ENCODE results near the gene BLACAT1. TPM values are rescaled to one million over a fixed set of nuclear protein-coding genes. Genes with fewer than 3 reads are reported as not detected.

BLACAT1 gene
- total and polyA plus RNA-seq, 2 of the 13 experiments (the other 11 are each of a cell fraction or from before 2014, with no cell fraction given) = 1.2 to 2.8 TPM

DNA sequence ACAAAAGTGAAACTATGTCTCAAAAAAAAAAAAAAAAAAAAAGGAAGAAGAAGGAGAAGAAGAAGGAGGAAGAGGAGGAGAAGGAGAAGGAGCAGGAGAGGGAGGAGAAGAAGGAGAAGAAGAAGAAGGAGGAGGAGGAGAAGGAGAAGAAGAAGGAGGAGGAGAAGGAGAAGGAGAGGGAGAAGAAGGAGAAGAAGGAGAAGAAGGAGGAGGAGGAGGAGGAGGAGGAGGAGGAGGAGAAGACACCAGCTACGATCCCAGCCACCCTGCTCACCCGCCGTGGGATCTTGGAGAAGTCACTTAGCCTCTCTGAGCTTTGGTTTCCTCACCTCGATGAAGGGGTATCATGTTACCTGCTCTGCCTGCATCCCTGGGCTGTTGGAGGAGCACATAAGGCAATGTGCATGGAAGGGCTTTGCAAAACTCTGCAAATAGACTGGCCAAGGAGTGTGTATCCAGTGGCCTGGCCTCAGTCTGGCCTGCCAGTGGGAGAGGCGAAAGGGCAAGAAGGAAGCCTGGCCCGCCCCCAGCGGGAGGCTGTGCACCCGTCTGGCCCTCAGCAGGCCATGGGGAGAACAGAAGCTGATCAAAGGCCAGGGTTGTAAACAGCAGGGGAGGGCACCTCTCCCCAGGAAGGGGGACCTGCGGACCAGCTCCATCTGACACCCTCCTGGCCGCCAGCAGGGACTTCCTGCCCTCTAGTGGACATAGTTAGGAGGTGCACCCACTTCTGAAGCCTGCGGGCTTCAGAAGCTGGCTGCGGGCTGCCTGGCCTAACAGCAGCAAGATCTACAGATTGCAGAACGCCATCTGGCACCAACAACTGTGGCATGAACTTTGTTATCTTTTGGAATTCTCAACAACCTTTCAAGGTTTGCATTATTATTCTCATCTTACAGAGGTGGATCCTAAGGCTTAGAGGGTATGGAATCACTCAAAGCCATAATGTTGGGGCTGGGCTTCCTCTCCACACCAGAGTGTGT, 29.4 kb upstream of the BLACAT1 start (continued):
- no peak for TF ChIP-seq SRSF9 (IDR thresholded peaks at IDR 0.05; ENCODE audit: borderline replicate concordance, insufficient read depth, low read depth, low read length, poor library complexity, severe bottlenecking)
- peak; percentile 82 for TF ChIP-seq GATAD2A (CRISPR knock-in tag; IDR thresholded peaks at IDR 0.05)
- peak; percentile 59; the same call in 1 of the 2 replicates for TF ChIP-seq MLX (CRISPR knock-in tag; IDR thresholded peaks at IDR 0.05)
- no peak for TF ChIP-seq KLF13 (CRISPR knock-in tag; IDR thresholded peaks at IDR 0.05)
- no peak for TF ChIP-seq CBX2 (IDR thresholded peaks at IDR 0.05; ENCODE audit: low read depth, low read length)
- TF ChIP-seq CBX2 (CRISPR knock-in tag; IDR thresholded peaks at IDR 0.05; ENCODE audit: low read depth) = no peak
- TF ChIP-seq ZNF772 (CRISPR knock-in tag; IDR thresholded peaks at IDR 0.05) = peak; percentile 78; the same call in 1 of the 2 replicates
- TF ChIP-seq MAF1 (CRISPR knock-in tag; IDR thresholded peaks at IDR 0.05; ENCODE audit: borderline replicate concordance) = no peak
- TF ChIP-seq, protein P1, sequence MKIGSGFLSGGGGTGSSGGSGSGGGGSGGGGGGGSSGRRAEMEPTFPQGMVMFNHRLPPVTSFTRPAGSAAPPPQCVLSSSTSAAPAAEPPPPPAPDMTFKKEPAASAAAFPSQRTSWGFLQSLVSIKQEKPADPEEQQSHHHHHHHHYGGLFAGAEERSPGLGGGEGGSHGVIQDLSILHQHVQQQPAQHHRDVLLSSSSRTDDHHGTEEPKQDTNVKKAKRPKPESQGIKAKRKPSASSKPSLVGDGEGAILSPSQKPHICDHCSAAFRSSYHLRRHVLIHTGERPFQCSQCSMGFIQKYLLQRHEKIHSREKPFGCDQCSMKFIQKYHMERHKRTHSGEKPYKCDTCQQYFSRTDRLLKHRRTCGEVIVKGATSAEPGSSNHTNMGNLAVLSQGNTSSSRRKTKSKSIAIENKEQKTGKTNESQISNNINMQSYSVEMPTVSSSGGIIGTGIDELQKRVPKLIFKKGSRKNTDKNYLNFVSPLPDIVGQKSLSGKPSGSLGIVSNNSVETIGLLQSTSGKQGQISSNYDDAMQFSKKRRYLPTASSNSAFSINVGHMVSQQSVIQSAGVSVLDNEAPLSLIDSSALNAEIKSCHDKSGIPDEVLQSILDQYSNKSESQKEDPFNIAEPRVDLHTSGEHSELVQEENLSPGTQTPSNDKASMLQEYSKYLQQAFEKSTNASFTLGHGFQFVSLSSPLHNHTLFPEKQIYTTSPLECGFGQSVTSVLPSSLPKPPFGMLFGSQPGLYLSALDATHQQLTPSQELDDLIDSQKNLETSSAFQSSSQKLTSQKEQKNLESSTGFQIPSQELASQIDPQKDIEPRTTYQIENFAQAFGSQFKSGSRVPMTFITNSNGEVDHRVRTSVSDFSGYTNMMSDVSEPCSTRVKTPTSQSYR (CRISPR knock-in tag; IDR thresholded peaks at IDR 0.05; ENCODE audit: borderline replicate concordance) = no peak; the same call in 1 of the 2 replicates
- no peak for TF ChIP-seq TIGD3 (CRISPR knock-in tag; IDR thresholded peaks at IDR 0.05; ENCODE audit: borderline replicate concordance)
- TF ChIP-seq, protein P2, sequence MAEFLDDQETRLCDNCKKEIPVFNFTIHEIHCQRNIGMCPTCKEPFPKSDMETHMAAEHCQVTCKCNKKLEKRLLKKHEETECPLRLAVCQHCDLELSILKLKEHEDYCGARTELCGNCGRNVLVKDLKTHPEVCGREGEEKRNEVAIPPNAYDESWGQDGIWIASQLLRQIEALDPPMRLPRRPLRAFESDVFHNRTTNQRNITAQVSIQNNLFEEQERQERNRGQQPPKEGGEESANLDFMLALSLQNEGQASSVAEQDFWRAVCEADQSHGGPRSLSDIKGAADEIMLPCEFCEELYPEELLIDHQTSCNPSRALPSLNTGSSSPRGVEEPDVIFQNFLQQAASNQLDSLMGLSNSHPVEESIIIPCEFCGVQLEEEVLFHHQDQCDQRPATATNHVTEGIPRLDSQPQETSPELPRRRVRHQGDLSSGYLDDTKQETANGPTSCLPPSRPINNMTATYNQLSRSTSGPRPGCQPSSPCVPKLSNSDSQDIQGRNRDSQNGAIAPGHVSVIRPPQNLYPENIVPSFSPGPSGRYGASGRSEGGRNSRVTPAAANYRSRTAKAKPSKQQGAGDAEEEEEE (CRISPR knock-in tag; IDR thresholded peaks at IDR 0.05; ENCODE audit: borderline replicate concordance) = no peak
- TF ChIP-seq ZNF382 (CRISPR knock-in tag; IDR thresholded peaks at IDR 0.05; ENCODE audit: borderline replicate concordance) = no peak
- TF ChIP-seq ZKSCAN8 (CRISPR knock-in tag; IDR thresholded peaks at IDR 0.05; ENCODE audit: borderline replicate concordance) = peak; percentile 88; the same call in 1 of the 2 replicates
- no peak for TF ChIP-seq ZNF446 (CRISPR knock-in tag; IDR thresholded peaks at IDR 0.05)
- TF ChIP-seq, protein P3, sequence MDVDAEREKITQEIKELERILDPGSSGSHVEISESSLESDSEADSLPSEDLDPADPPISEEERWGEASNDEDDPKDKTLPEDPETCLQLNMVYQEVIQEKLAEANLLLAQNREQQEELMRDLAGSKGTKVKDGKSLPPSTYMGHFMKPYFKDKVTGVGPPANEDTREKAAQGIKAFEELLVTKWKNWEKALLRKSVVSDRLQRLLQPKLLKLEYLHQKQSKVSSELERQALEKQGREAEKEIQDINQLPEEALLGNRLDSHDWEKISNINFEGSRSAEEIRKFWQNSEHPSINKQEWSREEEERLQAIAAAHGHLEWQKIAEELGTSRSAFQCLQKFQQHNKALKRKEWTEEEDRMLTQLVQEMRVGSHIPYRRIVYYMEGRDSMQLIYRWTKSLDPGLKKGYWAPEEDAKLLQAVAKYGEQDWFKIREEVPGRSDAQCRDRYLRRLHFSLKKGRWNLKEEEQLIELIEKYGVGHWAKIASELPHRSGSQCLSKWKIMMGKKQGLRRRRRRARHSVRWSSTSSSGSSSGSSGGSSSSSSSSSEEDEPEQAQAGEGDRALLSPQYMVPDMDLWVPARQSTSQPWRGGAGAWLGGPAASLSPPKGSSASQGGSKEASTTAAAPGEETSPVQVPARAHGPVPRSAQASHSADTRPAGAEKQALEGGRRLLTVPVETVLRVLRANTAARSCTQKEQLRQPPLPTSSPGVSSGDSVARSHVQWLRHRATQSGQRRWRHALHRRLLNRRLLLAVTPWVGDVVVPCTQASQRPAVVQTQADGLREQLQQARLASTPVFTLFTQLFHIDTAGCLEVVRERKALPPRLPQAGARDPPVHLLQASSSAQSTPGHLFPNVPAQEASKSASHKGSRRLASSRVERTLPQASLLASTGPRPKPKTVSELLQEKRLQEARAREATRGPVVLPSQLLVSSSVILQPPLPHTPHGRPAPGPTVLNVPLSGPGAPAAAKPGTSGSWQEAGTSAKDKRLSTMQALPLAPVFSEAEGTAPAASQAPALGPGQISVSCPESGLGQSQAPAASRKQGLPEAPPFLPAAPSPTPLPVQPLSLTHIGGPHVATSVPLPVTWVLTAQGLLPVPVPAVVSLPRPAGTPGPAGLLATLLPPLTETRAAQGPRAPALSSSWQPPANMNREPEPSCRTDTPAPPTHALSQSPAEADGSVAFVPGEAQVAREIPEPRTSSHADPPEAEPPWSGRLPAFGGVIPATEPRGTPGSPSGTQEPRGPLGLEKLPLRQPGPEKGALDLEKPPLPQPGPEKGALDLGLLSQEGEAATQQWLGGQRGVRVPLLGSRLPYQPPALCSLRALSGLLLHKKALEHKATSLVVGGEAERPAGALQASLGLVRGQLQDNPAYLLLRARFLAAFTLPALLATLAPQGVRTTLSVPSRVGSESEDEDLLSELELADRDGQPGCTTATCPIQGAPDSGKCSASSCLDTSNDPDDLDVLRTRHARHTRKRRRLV (CRISPR knock-in tag; IDR thresholded peaks at IDR 0.05) = no peak

Data from HepG2 (cell line).